Measurements from ENCODE around the gene AKNAD1.

GRCh38 chr1:108817016-108817415 lies 39.9 kb downstream of the AKNAD1 start:
- TF ChIP-seq CTCF (conservative IDR thresholded peaks at IDR 0.05; ENCODE audit: low read depth, low read length) (no peak), EZH2 (IDR thresholded peaks at IDR 0.05; ENCODE audit: borderline replicate concordance, low read depth, low read length, poor library complexity, severe bottlenecking) (no peak)
